Stimulated activated naive CD8-positive, alpha-beta T cell treated with anti-CD3 and anti-CD28 coated beads, Interleukin-15, Interleukin-2, amounts not matched to agents 100 U/mL and 50 U/mL, for 24 hours (primary cell): ENCODE measurements around the gene AUP1.
A peak's percentile ranks its signal among the peaks of the same experiment; 100 is the strongest.
"Not testable (repeated sequence)": the region's sequence is repeated elsewhere in the genome, so short reads cannot be mapped to it uniquely, and the experiment has no call there.

Experiments
- ATAC-seq: fragments of 150-1000 bp; cut with Tn5 transposase; one replicate; pipeline ENCODE4 v1.10.0; 2021
- DNase-seq: peaks from one replicate; pipeline ENCODE4 v3.0.0; 2021

Gene AUP1

GRCh38 chr2:74498500-74499266 is 30.8 kb downstream of the AUP1 start:
- peak; percentile 46 for DNase-seq
- ATAC-seq, result peak; percentile 66

GRCh38 chr2:74497777-74498499 is 31.6 kb downstream of the AUP1 start:
- ATAC-seq (no peak), DNase-seq (peak; percentile 39)

GRCh38 chr2:74496997-74497776 is 32.3 kb downstream of the AUP1 start:
- no peak for DNase-seq
- ATAC-seq, result no peak

- no peak for DNase-seq
- ATAC-seq, result no peak
These were observed 34.1 kb downstream of the AUP1 start for GRCh38 chr2:74495440-74495839.

- ATAC-seq, result no peak
- no peak for DNase-seq
These were observed 36.0 kb downstream of the AUP1 start for GRCh38 chr2:74493546-74493945.

GRCh38 chr2:74491648-74492544 is 37.6 kb downstream of the AUP1 start:
- DNase-seq (no peak), ATAC-seq (no peak)

GRCh38 chr2:74489906-74490305 is 39.6 kb downstream of the AUP1 start:
- ATAC-seq (no peak), DNase-seq (no peak)

GRCh38 chr2:74488643-74489481 is 40.6 kb downstream of the AUP1 start:
- no peak for ATAC-seq
- DNase-seq, result no peak

- DNase-seq, result no peak
- ATAC-seq, result no peak
These were observed 43.4 kb downstream of the AUP1 start for GRCh38 chr2:74486141-74486540.

- ATAC-seq, result not testable (repeated sequence)
These were observed 45.8 kb downstream of the AUP1 start for GRCh38 chr2:74483675-74484164.

GRCh38 chr2:74482801-74483674 is 46.5 kb downstream of the AUP1 start, which contains the start of the genes CCDC142 and TTC31:
Gene CCDC142 (minus strand): TSS chr2:74482998. CDS start chr2:74482837, 161 bp downstream.
Gene TTC31 (plus strand): TSS chr2:74483081. CDS start chr2:74483096, 15 bp downstream.
- ATAC-seq, result peak; percentile 93
- peak; percentile 94 for DNase-seq

More at GRCh38 chr2:74483675-74484164, 45.8 kb downstream of the AUP1 start:
- DNase-seq, result not testable (repeated sequence)

GRCh38 chr2:74481961-74482800 is 47.3 kb downstream of the AUP1 start:
- DNase-seq (peak; percentile 68), ATAC-seq (peak; percentile 44)

- no peak for DNase-seq
- no peak for ATAC-seq
These were observed 48.1 kb downstream of the AUP1 start for GRCh38 chr2:74481431-74481830.
